Endothelial cell of umbilical vein (primary cell): ENCODE measurements around the gene P3H1. TPM values are rescaled to one million over a fixed set of nuclear protein-coding genes. Genes with fewer than 3 reads are reported as not detected.
"Not testable (repeated sequence)": the region's sequence is repeated elsewhere in the genome, so short reads cannot be mapped to it uniquely, and the experiment has no call there.

ENCODE experiments used
- BruUV-seq: library from RNA; stranded (reverse); fragments of 400-500 nt; replicated peaks from 2 replicates; lab custom pipeline; 2021; lab: Mats Ljungman, UMichigan
- CTCF ChIA-PET: fragments of 300-600, 350-600 bp; sonication (Branson Sonifier 250); formaldehyde crosslinking; loops from one replicate; lab custom pipeline; 2021; ENCODE audit warnings: antibody characterized with exemption, inconsistent platforms; lab: Charles Lee
- POLR2A ChIA-PET: fragments of 300-600, 350-600 bp; sonication (Branson Sonifier 250); formaldehyde crosslinking; loops from one replicate; lab custom pipeline; 2021; ENCODE audit warnings: antibody characterized with exemption, inconsistent platforms; lab: Charles Lee
- DNase-seq: peaks from one replicate; pipeline ENCODE4 v3.0.0-alpha.2; 2011; ENCODE audit warnings: low read depth, low spot score
- FAIRE-seq: peaks from 2 replicates; lab custom pipeline; 2011; peaks lifted over from hg19 to GRCh38; lab: Jason Lieb, UNC
- H2AFZ ChIP-seq: 2 replicates; pipeline ENCODE4 v1.6.0; 2012; ENCODE audit warnings: low read depth, low read length, control low read depth, inconsistent platforms
- H3K27ac ChIP-seq: 2 replicates; pipeline ENCODE4 v1.5.1; 2011; ENCODE audit warnings: low read depth, mild to moderate bottlenecking, control low read depth, low read length, moderate library complexity; ENCODE audit not compliant: insufficient read depth
- H3K27me3 ChIP-seq, 2 experiments: 2 replicates each; pipeline versions ENCODE4 v1.6.0 to v1.6.1; 2011; ENCODE audit warnings: low read length in 2 of 2, mixed read lengths in 1 of 2; ENCODE audit not compliant: control insufficient read depth in 2 of 2, insufficient read depth in 2 of 2
- H3K36me3 ChIP-seq, 2 experiments: 2 replicates in 1 of 2; 3 replicates in 1 of 2; pipeline ENCODE4 v1.5.1; 2011; ENCODE audit warnings: low read length in 2 of 2, mild to moderate bottlenecking in 1 of 2, moderate library complexity in 1 of 2; ENCODE audit not compliant: control insufficient read depth in 2 of 2, insufficient read depth in 2 of 2; ENCODE audit errors: extremely low read depth in 1 of 2
- H3K4me1 ChIP-seq: 3 replicates; pipeline ENCODE4 v1.5.1; 2011; ENCODE audit warnings: mild to moderate bottlenecking, low read length; ENCODE audit not compliant: control insufficient read depth, insufficient read depth; ENCODE audit errors: extremely low read depth
- H3K4me2 ChIP-seq: 2 replicates; pipeline ENCODE4 v1.6.1; 2011; ENCODE audit warnings: low read length, control low read depth, mixed read lengths; ENCODE audit not compliant: insufficient read depth
- H3K4me3 ChIP-seq, 3 experiments: fragments of 200-600 bp in 1 of 3; sonication (generic), shearing (Covaris generic) in 1 of 3; replicated peaks in 1 of 3; 2 replicates each; pipeline ENCODE4 v1.5.1; 2011 to 2016; ENCODE audit warnings: control low read depth in 3 of 3, low read length in 3 of 3, mild to moderate bottlenecking in 2 of 3, inconsistent platforms in 1 of 3, low read depth in 1 of 3, moderate library complexity in 1 of 3; ENCODE audit not compliant: insufficient read depth in 1 of 3
- H3K79me2 ChIP-seq: 2 replicates; pipeline ENCODE4 v1.6.0; 2012; ENCODE audit warnings: low read length, inconsistent platforms; ENCODE audit not compliant: control insufficient read depth, insufficient read depth
- H3K9ac ChIP-seq: replicated peaks from 2 replicates; pipeline ENCODE3; 2011; ENCODE audit warnings: low read length, control low read depth; ENCODE audit not compliant: insufficient read depth; ENCODE audit errors: extremely low read depth
- H3K9me1 ChIP-seq: replicated peaks from 3 replicates; pipeline ENCODE4 v1.6.0; 2011; ENCODE audit warnings: mild to moderate bottlenecking, low read length; ENCODE audit not compliant: control insufficient read depth, insufficient read depth; ENCODE audit errors: extremely low read depth
- H3K9me3 ChIP-seq: replicated peaks from 2 replicates; pipeline ENCODE4 v1.5.1; 2012; ENCODE audit warnings: low read length, inconsistent platforms; ENCODE audit not compliant: control insufficient read depth, insufficient read depth
- H4K20me1 ChIP-seq: replicated peaks from 2 replicates; pipeline ENCODE3; 2011; ENCODE audit warnings: mild to moderate bottlenecking, low read length; ENCODE audit not compliant: control insufficient read depth, insufficient read depth; ENCODE audit errors: extremely low read depth
- CTCF ChIP-seq, 2 donors: IDR thresholded peaks; 1 replicate in 1 of 2; 2 replicates in 1 of 2; pipeline ENCODE4 v1.5.1; 2011; ENCODE audit warnings: low read length in 2 of 2, mild to moderate bottlenecking in 2 of 2, moderate library complexity in 2 of 2, control low read depth in 1 of 2, inconsistent platforms in 1 of 2, low read depth in 1 of 2; ENCODE audit not compliant: insufficient read depth in 1 of 2; ENCODE audit errors: extremely low read depth in 1 of 2
- EZH2 ChIP-seq: IDR thresholded peaks from 2 replicates; pipeline ENCODE4 v1.6.1; 2012; ENCODE audit warnings: borderline replicate concordance, low read depth, mild to moderate bottlenecking, moderate library complexity, low read length, inconsistent platforms; ENCODE audit not compliant: severe bottlenecking
- FOS ChIP-seq: IDR thresholded peaks from 2 replicates; pipeline ENCODE4 v1.6.1; 2011; ENCODE audit warnings: mild to moderate bottlenecking, low read length, moderate library complexity, borderline replicate concordance; ENCODE audit not compliant: insufficient read depth
- GATA2 ChIP-seq: IDR thresholded peaks from 2 replicates; pipeline ENCODE4 v1.7.0; 2011; ENCODE audit warnings: low read depth, mild to moderate bottlenecking, moderate library complexity, mixed read lengths, low read length; ENCODE audit not compliant: insufficient read length, insufficient read depth
- JUN ChIP-seq: IDR thresholded peaks from 2 replicates; pipeline ENCODE4 v1.6.1; 2011; ENCODE audit warnings: borderline replicate concordance, low read depth; ENCODE audit not compliant: insufficient read length, insufficient read depth
- MYC ChIP-seq: IDR thresholded peaks from one replicate; pipeline ENCODE4 v1.6.1; 2011; ENCODE audit warnings: mild to moderate bottlenecking, low read depth, low read length
- POLR2A ChIP-seq: IDR thresholded peaks from 2 replicates; pipeline ENCODE4 v1.6.1; 2012; ENCODE audit warnings: low read depth, mild to moderate bottlenecking, control low read depth, low read length
- POLR2AphosphoS5 ChIP-seq: IDR thresholded peaks from 2 replicates; pipeline ENCODE4 v1.6.1; 2012; ENCODE audit warnings: low read depth, mild to moderate bottlenecking, control low read depth, low read length, moderate library complexity; ENCODE audit not compliant: insufficient read depth
- dilution Hi-C: fragments of 300-500 bp; cut with MboI; formaldehyde crosslinking; loops from one replicate; pipeline ENCODE4 v1.15.0; 2019; ENCODE audit warnings: low sequenced_read_pairs; ENCODE audit not compliant: extremely low pct_ligation_motif_present
- intact Hi-C: fragments of 100-400 bp; cut with micrococcal nuclease; formaldehyde crosslinking; loops from one replicate; pipeline ENCODE4 v1.10.0; 2022
- polyA plus RNA-seq, 4 experiments: library from polyadenylated mRNA; depleted of rRNA in 3 of 4; stranded (reverse) in 3 of 4; unstranded in 1 of 4; fragments of >200 nt; gene quantifications; 2 replicates each; pipeline versions ENCODE4 v1.2.1 to v1.2.3, GENCODE V29; 2011 to 2012; ENCODE audit warnings: missing spikeins in 1 of 4
- total RNA-seq: library from RNA; stranded (reverse); gene quantifications from 2 replicates; pipeline ENCODE4 v1.2.3, GENCODE V29; 2021

P3H1 gene
- total and polyA plus RNA-seq, 2 donors (not counting 3 experiments of a cell fraction or from before 2014, with no cell fraction given) = 136 to 194 TPM

DNA sequence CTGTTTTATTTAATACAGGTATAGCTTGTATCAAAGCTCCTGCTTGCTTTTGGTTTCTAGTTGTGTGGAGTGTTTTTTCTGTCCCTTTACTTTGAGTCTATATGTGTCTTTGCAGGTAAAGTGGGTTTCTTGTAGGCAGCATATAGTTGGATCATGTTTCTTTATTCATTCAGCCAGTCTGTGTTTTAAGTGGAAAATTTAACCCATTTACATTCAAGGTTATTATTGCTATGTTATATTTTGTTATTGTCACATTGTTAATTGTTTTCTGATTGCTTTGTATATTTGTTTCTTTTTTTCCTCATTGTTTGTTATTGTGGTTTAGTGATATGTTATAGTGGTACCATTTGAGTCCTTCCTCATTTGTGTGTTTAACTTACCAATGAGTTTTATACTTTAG is 53.5 kb downstream of the P3H1 start:
- H3K9ac ChIP-seq = no peak overlapping the region
- dilution Hi-C loops = no loop called here
- H3K27me3 ChIP-seq = no peaks in the 10 kb centered on the region
- no peak overlapping the region for H3K4me3 ChIP-seq
- FAIRE-seq (no peak), DNase-seq (no peak)
- peaks cover 1 to 3% of the 10 kb centered on the region in 2 experiments for H3K36me3 ChIP-seq
- ChIA-PET POLR2A (no interaction called here), CTCF (no interaction called here)
- intact Hi-C loops = no loop called here
- no peak for TF ChIP-seq POLR2AphosphoS5
- TF ChIP-seq JUN = no peak
- TF ChIP-seq GATA2 = no peak
- no peak for TF ChIP-seq CTCF (IDR thresholded peaks at IDR 0.05; ENCODE audit: extremely low read depth in 1 of 2, insufficient read depth in 1 of 2, low read depth in 1 of 2, low read length in 2 of 2)
- TF ChIP-seq EZH2 = no peak
- TF ChIP-seq POLR2A = no peak
- no peak for TF ChIP-seq MYC
- no peak for TF ChIP-seq FOS
- no TSS peak for BruUV-seq
- H4K20me1 ChIP-seq = no peaks in the 10 kb centered on the region
- no peaks in the 10 kb centered on the region for H3K4me1 ChIP-seq
- H2AFZ ChIP-seq = no peak overlapping the region
- no peaks in the 10 kb centered on the region for H3K9me1 ChIP-seq
- peaks cover 13% of the 10 kb centered on the region for H3K79me2 ChIP-seq
- no peak overlapping the region for H3K4me2 ChIP-seq
- H3K9me3 ChIP-seq = no peaks in the 10 kb centered on the region
- H3K27ac ChIP-seq = no peak overlapping the region

DNA sequence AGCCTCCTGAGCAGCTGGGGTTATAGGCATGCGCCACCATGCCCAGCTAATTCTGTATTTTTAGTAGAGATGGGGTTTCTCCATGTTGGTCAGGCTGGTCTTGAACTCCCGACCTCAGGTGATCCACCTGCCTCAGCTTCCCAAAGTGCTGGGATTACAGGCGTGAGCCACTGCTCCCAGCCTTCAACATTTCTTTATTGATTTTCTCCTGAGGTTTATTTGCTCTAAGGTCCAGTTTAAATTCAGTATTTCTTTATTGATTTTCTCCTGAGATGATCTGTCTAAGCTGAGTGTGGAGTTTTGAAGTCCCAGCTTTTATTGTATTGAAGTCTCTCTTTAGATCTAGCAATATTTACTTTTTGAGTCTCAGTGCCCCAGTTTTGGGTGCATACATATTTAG is 54.0 kb downstream of the P3H1 start:
- H3K27me3 ChIP-seq, FAIRE-seq, H3K4me2 ChIP-seq, intact Hi-C loops, CTCF ChIA-PET, H3K9me1 ChIP-seq, dilution Hi-C loops, H3K27ac ChIP-seq, H2AFZ ChIP-seq, H3K9ac ChIP-seq, BruUV-seq, H3K4me3 ChIP-seq, DNase-seq, H3K9me3 ChIP-seq, H3K4me1 ChIP-seq, H3K36me3 ChIP-seq, H4K20me1 ChIP-seq: not testable (repeated sequence)
- H3K79me2 ChIP-seq = peaks cover 14% of the 10 kb centered on the region
- POLR2A ChIA-PET = interaction anchor here (0.7 kb wide), 1 partner anchor 30 kb away, joined by 4 read pairs; no protein-coding TSS in a partner anchor
